ENCODE data around the gene SPDEF. TPM values are rescaled to one million over a fixed set of nuclear protein-coding genes. Genes with fewer than 3 reads are reported as not detected.

The SPDEF gene
- total and polyA plus RNA-seq, 4 donors: 0.17 to 0.36 (median 0.21) TPM

DNA sequence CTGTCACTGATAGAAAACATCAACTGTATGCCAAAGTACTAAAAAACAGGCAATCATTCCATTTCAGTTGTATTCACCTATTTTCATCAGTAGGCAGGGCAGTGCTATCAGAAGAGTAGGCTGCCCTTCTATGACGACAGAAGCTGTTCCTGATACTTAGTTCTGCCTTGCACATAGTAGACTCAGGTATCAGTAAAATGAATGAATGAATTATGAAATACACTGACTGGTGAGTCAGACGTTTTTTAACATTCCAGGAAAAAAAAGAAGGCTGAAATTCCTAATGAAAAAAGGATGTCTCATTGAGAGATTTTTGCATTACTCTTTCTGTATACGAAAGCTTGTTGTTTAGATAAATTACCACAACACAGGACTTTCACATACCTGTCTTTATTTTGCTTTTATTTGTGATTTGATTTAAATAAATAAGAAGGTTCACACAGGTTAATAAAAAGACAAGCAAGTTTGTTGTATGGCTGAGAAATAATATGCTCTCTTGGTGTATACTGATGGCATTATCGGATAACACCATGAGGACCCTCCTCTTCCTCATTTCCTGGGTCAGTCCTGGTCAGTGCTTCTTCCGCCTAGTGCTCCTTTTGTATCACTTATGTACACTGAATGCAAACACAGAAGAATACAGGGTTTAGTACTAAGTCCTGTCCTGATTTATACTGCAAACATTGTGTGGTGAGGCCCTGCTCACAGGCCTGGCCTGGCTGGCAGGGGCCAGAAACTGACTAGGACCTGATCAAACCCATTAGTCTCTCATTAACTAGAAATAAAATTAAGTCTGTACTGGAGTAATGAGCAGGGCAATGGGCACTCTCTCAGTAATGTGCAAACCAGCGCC is 39.4 kb upstream of the SPDEF start:
- no peaks in the 10 kb centered on the region for H3K36me3 ChIP-seq (ENCODE audit: control insufficient read depth, insufficient read depth, low read length)
- H3K27me3 ChIP-seq (ENCODE audit: control insufficient read depth, insufficient read depth, low read length): no peaks in the 10 kb centered on the region
- H3K27ac ChIP-seq (ENCODE audit: low read depth, low read length): no peak overlapping the region
- H3K9me3 ChIP-seq (ENCODE audit: control insufficient read depth, insufficient read depth, low read length): no peaks in the 10 kb centered on the region
- H3K4me3 ChIP-seq (ENCODE audit: low read depth, low read length): no peak overlapping the region
- DNase-seq (ENCODE audit: low read depth in 4 of 6, low spot score in 6 of 6): no peak
- no CpG with 5 or more reads among the region's 6 CpGs for WGBS (ENCODE audit: insufficient coverage)
- H3K4me1 ChIP-seq (ENCODE audit: control insufficient read depth, insufficient read depth, low read length): peaks cover 6% of the 10 kb centered on the region

DNA sequence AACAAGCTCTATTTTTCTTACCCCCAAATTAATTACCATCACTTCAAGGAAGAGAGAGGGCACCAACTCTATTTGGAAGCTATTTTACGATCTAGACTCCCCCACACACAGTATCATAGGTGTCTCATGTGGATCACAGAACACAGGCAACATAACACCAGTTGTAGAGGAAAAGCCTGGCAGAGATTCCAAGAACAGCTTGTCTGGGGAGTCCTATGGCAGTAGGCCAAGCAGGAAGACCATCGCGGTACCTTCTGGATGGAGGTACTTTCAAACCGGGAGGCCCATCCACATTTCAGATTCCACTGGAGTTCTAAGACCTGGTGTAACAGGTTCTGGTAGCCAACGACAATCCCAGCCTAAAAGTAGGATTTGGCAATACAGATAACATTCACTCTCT is 37.6 kb upstream of the SPDEF start:
- 84% methylated on average over 4 of the region's 5 CpGs for WGBS (ENCODE audit: insufficient coverage)
- peaks cover 13% of the 10 kb centered on the region for H3K4me1 ChIP-seq (ENCODE audit: control insufficient read depth, insufficient read depth, low read length)
- H3K27me3 ChIP-seq (ENCODE audit: control insufficient read depth, insufficient read depth, low read length): no peaks in the 10 kb centered on the region
- no peaks in the 10 kb centered on the region for H3K9me3 ChIP-seq (ENCODE audit: control insufficient read depth, insufficient read depth, low read length)
- DNase-seq (ENCODE audit: low read depth in 4 of 6, low spot score in 6 of 6): peak in 1 of 6 donors; percentile 56
- no peak overlapping the region for H3K27ac ChIP-seq (ENCODE audit: low read depth, low read length)
- H3K4me3 ChIP-seq (ENCODE audit: low read depth, low read length): no peak overlapping the region
- H3K36me3 ChIP-seq (ENCODE audit: control insufficient read depth, insufficient read depth, low read length): no peaks in the 10 kb centered on the region

DNA sequence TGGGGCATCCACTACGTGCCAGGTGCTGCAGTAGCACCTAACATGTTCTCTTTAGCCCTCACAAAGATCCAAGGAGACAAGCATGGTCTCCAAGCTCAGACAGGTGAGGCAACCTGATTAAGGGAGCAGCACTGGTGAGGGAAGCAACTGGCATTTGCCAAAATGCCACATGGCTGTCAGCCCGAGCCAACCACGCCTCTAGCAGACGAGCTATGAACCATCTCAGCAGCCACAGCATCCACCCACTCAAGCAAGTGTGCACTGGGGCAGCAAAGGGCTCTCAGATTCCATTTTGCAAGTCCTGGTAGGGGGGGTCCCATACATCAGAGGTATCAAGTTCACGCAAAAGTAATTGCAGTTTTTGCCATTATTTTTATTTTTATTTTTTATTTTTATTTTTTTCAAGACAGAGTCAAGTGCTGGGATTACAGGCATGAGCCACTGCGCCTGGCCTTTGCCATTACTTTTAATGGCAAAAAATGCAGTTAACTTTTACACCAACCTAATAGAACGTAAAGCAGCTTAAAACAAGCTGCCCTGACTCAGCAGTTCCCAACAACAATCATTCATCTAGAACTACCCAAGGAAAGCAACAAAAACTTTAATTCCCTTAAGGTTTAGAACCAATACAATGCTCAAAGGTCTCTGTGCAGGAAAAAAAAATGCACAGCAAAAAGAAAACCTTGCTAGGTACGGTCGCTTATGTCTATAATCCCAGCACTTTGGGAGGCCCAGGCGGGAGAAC is 36.3 kb upstream of the SPDEF start:
- H3K27ac ChIP-seq (ENCODE audit: low read depth, low read length): no peak overlapping the region
- no peak overlapping the region for H3K4me3 ChIP-seq (ENCODE audit: low read depth, low read length)
- peaks cover 9% of the 10 kb centered on the region for H3K36me3 ChIP-seq (ENCODE audit: control insufficient read depth, insufficient read depth, low read length)
- no peak for DNase-seq (ENCODE audit: low read depth in 4 of 6, low spot score in 6 of 6)
- H3K27me3 ChIP-seq (ENCODE audit: control insufficient read depth, insufficient read depth, low read length): no peaks in the 10 kb centered on the region
- no peaks in the 10 kb centered on the region for H3K9me3 ChIP-seq (ENCODE audit: control insufficient read depth, insufficient read depth, low read length)
- peaks cover 20% of the 10 kb centered on the region for H3K4me1 ChIP-seq (ENCODE audit: control insufficient read depth, insufficient read depth, low read length)
- WGBS (ENCODE audit: insufficient coverage): 96% methylated on average over 7 of the region's 10 CpGs

DNA sequence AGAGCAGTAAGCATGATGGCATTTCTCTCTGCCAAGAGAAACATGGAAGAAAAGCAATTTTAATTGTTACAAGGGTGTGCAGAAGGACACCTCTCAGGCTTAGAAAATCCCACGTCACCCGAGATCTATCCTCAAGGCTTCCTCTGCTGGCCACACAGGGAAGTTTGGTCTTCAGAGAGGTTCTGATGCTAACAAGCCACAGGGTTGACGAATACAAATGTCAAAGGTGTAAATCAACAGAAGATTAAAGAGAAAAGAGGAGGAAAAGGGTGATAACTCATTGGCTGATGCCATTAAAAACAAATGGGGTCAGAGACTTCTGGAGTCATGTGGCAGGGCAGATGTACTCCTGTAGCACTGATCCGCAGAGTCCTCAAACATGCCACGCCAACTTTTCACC is 33.6 kb upstream of the SPDEF start:
- no peak overlapping the region for H3K4me3 ChIP-seq (ENCODE audit: low read depth, low read length)
- H3K9me3 ChIP-seq (ENCODE audit: control insufficient read depth, insufficient read depth, low read length): no peaks in the 10 kb centered on the region
- H3K4me1 ChIP-seq (ENCODE audit: control insufficient read depth, insufficient read depth, low read length): peaks cover 28% of the 10 kb centered on the region
- peaks cover 11% of the 10 kb centered on the region for H3K36me3 ChIP-seq (ENCODE audit: control insufficient read depth, insufficient read depth, low read length)
- DNase-seq (ENCODE audit: low read depth in 4 of 6, low spot score in 6 of 6): no peak
- 79% methylated on average over 3 of the region's 5 CpGs for WGBS (ENCODE audit: insufficient coverage)
- no peak overlapping the region for H3K27ac ChIP-seq (ENCODE audit: low read depth, low read length)
- H3K27me3 ChIP-seq (ENCODE audit: control insufficient read depth, insufficient read depth, low read length): no peaks in the 10 kb centered on the region

DNA sequence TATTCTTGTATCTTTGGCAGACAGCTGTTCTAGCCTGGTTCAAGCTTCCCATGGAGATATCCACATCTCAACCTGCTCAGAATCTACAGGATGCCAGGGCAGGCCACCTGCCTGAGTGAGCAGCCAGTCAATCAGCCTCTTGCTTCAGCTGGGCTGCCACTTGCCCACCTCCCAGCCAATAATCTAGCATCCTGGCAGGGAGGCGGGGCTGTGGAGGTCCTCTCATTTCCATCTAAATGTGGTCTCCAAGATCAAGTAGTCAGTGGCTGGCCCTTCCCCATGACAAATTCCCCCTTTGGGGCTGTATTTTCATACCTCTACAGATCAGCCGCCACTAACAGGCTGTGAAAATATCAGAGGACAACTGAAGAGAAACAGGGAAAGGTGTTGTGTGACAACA is 33.0 kb upstream of the SPDEF start:
- DNase-seq (ENCODE audit: low read depth in 4 of 6, low spot score in 6 of 6): no peak
- no peak overlapping the region for H3K4me3 ChIP-seq (ENCODE audit: low read depth, low read length)
- WGBS (ENCODE audit: insufficient coverage): 100% methylated on average over 1 of the region's 2 CpGs

DNA sequence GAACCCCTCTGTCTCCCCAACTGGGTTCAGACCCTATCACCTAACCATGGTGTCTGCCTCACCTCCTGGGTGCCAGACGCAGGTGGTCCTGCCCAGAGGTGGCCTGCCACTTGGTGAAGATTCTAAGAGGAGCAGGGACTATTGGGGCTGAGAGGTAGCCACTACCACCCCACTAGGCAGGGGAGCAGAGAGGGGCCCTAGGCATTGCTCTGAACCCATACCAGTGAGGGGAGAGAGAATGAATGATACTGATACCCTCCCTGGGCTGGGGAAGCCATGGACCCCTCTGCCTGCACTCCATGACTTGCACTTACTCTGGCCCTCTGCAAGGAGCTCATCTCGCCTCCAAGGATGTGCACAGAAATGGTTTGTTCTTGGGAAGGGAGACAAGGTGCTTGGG is 31.7 kb upstream of the SPDEF start:
- H3K4me1 ChIP-seq (ENCODE audit: control insufficient read depth, insufficient read depth, low read length): peaks cover 35% of the 10 kb centered on the region
- 78% methylated on average over 1 of the region's 2 CpGs for WGBS (ENCODE audit: insufficient coverage)
- H3K9me3 ChIP-seq (ENCODE audit: control insufficient read depth, insufficient read depth, low read length): no peaks in the 10 kb centered on the region
- H3K27ac ChIP-seq (ENCODE audit: low read depth, low read length): no peak overlapping the region
- H3K36me3 ChIP-seq (ENCODE audit: control insufficient read depth, insufficient read depth, low read length): peaks cover 17% of the 10 kb centered on the region
- no peak overlapping the region for H3K4me3 ChIP-seq (ENCODE audit: low read depth, low read length)
- H3K27me3 ChIP-seq (ENCODE audit: control insufficient read depth, insufficient read depth, low read length): no peaks in the 10 kb centered on the region
- no peak for DNase-seq (ENCODE audit: low read depth in 4 of 6, low spot score in 6 of 6)

More for the DNA sequence above, 33.0 kb upstream of the SPDEF start:
- H3K27ac ChIP-seq (ENCODE audit: low read depth, low read length): no peak overlapping the region
- peaks cover 28% of the 10 kb centered on the region for H3K4me1 ChIP-seq (ENCODE audit: control insufficient read depth, insufficient read depth, low read length)
- no peaks in the 10 kb centered on the region for H3K9me3 ChIP-seq (ENCODE audit: control insufficient read depth, insufficient read depth, low read length)
- H3K27me3 ChIP-seq (ENCODE audit: control insufficient read depth, insufficient read depth, low read length): no peaks in the 10 kb centered on the region
- peaks cover 11% of the 10 kb centered on the region for H3K36me3 ChIP-seq (ENCODE audit: control insufficient read depth, insufficient read depth, low read length)

DNA sequence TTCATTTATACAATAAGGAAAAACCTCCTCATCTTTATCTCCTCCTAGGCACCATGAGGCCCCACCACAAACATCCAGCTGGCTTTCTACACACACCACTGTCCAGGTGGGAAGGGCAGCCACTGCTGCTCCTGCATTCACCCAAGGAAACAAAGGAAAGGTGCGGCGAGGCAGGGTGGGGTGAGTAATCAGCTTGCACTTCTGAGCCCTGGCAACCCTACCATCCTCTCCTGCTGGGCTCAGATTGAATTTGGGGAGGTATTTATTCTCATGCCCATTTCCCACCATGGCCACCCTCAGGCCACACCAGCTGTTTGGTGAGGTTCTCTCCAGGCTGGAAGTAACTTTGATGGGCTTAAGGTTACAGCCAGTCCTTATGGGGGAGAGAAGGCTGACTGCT is 31.2 kb upstream of the SPDEF start:
- no peak overlapping the region for H3K4me3 ChIP-seq (ENCODE audit: low read depth, low read length)
- no peaks in the 10 kb centered on the region for H3K27me3 ChIP-seq (ENCODE audit: control insufficient read depth, insufficient read depth, low read length)
- H3K4me1 ChIP-seq (ENCODE audit: control insufficient read depth, insufficient read depth, low read length): peaks cover 35% of the 10 kb centered on the region
- H3K36me3 ChIP-seq (ENCODE audit: control insufficient read depth, insufficient read depth, low read length): peaks cover 17% of the 10 kb centered on the region
- DNase-seq (ENCODE audit: low read depth in 4 of 6, low spot score in 6 of 6): no peak
- no CpG with 5 or more reads among the region's 2 CpGs for WGBS (ENCODE audit: insufficient coverage)
- no peak overlapping the region for H3K27ac ChIP-seq (ENCODE audit: low read depth, low read length)
- no peaks in the 10 kb centered on the region for H3K9me3 ChIP-seq (ENCODE audit: control insufficient read depth, insufficient read depth, low read length)

DNA sequence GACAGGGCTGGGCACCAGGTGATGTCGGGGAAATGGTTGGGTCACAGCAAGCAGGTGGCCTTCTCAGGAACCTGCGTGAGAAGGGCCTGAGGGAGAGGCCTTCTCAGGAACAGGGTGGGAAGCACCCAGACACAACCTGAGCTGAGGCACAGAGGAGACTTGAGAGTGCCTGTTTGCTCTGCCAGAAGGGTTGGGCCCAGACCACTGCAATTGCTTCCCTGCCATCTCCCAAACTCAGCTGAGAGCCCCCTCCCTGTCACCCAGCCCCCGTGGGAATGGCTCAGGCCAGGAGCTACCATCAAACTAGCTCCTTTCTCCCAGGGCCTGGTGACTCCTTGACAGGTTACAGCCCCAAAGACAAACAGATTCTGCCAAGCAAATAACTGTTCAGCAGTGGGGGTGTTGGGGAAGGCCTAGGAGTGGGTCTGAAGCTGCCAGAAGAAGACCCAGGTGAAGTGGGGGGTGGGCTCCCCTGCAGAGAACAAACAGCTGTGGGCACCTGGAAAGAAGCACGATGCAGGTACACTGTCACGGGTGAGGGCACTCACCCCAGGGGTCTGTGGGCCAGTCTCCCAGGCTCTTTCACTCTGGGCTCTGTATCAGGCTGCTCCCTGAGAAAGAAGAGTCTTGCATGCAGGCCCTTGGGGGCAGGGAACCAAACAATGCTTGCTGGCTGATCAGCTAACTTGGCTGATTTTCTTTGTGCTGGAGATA is 30.4 kb upstream of the SPDEF start:
- H3K27me3 ChIP-seq (ENCODE audit: control insufficient read depth, insufficient read depth, low read length): no peaks in the 10 kb centered on the region
- no peak for DNase-seq (ENCODE audit: low read depth in 4 of 6, low spot score in 6 of 6)
- H3K36me3 ChIP-seq (ENCODE audit: control insufficient read depth, insufficient read depth, low read length): peaks cover 17% of the 10 kb centered on the region
- no peak overlapping the region for H3K4me3 ChIP-seq (ENCODE audit: low read depth, low read length)
- H3K4me1 ChIP-seq (ENCODE audit: control insufficient read depth, insufficient read depth, low read length): peaks cover 37% of the 10 kb centered on the region
- no peaks in the 10 kb centered on the region for H3K9me3 ChIP-seq (ENCODE audit: control insufficient read depth, insufficient read depth, low read length)
- WGBS (ENCODE audit: insufficient coverage): 74% methylated on average over 5 of the region's 5 CpGs
- H3K27ac ChIP-seq (ENCODE audit: low read depth, low read length): no peak overlapping the region

DNA sequence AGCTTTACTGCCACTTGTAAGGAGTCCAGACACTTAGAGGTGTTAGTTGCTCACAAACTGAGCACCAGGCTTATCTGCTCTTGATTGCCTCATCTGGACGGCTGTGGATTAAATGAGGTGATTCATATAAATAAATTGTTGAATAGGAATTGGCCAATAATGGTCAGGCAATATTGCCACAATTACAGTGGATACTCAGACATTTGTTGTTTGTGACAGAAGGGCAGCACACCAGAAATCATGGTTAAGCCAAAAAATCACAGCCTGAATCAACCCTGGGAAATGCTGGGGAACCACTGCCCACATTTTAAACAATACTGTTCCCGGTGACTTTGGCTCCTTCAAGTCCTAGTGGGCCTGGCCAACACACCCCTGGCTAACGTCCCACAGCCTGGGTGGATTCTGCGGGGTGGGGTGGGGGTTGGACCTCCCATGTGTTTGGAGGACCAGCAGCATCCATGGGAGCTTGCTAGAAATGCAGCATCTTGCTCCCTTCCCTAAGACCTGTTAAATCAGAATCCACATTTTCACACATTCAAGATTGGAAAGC is 29.5 kb upstream of the SPDEF start:
- Histone ChIP-seq H3K27me3 (ENCODE audit: control insufficient read depth, insufficient read depth, low read length) (no peaks in the 10 kb centered on the region), H3K27ac (ENCODE audit: low read depth, low read length) (no peak overlapping the region), H3K36me3 (ENCODE audit: control insufficient read depth, insufficient read depth, low read length) (peaks cover 17% of the 10 kb centered on the region), H3K4me1 (ENCODE audit: control insufficient read depth, insufficient read depth, low read length) (peaks cover 45% of the 10 kb centered on the region), H3K4me3 (ENCODE audit: low read depth, low read length) (no peak overlapping the region), H3K9me3 (ENCODE audit: control insufficient read depth, insufficient read depth, low read length) (no peaks in the 10 kb centered on the region)
- 39% methylated on average over 2 of the region's 4 CpGs for WGBS (ENCODE audit: insufficient coverage)
- peak in 1 of 6 donors; percentile 38 for DNase-seq (ENCODE audit: low read depth in 4 of 6, low spot score in 6 of 6)

Data from spinal cord (tissue), 10 donors.